ENCODE measurements around the gene LRRIQ3. TPM values are rescaled to one million over a fixed set of nuclear protein-coding genes. Genes with fewer than 3 reads are reported as not detected.
"Not testable (repeated sequence)": the region's sequence is repeated elsewhere in the genome, so short reads cannot be mapped to it uniquely, and the experiment has no call there.

LRRIQ3 gene, protein sequence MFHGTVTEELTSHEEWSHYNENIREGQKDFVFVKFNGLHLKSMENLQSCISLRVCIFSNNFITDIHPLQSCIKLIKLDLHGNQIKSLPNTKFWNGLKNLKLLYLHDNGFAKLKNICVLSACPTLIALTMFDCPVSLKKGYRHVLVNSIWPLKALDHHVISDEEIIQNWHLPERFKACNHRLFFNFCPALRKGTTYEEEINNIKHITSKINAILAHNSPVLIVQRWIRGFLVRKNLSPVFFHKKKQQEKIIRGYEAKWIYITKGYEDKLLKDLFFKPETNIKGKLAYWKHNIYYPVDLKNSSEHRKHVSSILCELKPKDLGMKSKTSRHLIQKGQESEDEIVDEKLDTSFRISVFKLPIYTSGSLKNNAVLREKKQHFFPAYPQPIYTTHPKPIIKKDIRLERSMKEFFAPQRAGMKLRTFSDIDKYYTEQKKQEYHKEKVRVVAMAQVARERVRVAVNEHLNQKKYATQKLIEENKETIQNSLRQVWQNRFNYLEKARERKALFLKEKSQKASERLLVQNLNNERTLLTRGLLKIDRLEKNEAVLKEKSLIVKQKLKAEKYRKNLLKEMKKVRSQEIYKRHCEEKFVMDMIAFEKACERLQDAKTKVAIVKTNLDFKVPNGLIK
- 0.79 TPM for polyA plus RNA-seq (2013, experiment 1 of 2; ENCODE audit: insufficient read length)
- 0.54 TPM for polyA plus RNA-seq (2013, experiment 2 of 2; ENCODE audit: insufficient read length)

DNA sequence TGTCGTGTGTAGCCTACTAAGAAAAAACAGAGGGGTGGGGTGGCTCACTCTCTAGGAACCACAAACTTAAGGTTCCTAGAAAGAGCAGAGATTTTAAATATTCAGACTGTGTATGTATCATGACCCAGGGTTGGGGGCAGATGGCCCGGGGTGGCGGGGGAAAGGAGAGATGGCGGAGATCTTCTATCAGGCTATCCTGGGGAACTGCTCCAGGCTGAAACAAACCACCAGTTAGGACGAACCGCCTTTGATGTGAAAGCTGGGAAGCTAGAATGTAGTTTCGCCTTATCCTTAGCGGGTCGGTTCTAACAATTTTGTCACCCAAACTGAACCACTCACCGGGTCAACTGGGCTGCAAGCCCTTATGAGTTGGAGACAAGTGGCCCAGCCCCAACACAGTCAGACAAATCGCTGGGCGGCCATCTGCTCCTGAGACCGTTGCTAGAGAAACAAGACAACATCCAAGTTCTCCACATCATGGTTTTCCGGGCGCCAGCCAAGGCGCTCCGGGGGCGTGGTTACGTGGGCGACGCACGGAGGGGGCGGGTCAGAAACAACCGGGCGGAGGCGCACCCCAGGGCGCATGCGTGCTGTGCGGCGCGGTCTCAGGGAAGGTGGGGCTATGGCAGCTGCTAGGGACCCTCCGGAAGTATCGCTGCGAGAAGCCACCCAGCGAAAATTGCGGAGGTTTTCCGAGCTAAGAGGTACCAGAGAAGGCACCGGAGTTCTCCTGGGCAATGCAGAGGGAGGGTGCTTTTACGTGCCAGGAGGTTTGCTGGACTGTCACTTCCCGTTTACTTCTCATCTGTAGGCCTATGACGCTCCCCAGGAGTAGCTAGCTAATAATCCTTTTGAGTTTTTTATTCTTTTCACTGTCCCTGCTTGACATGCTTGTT is at the start of gene LRRIQ3, which contains the start of gene FPGT:
Gene LRRIQ3 (minus strand): TSS at position 520 of the 896 bp plus-strand sequence. CDS start 14,492 bp downstream, outside the sequence.
Gene FPGT (plus strand): TSS at position 586 of the 896 bp plus-strand sequence. CDS start 37 bp downstream, at position 623.
- DNase-seq, result peak; percentile 94

DNA sequence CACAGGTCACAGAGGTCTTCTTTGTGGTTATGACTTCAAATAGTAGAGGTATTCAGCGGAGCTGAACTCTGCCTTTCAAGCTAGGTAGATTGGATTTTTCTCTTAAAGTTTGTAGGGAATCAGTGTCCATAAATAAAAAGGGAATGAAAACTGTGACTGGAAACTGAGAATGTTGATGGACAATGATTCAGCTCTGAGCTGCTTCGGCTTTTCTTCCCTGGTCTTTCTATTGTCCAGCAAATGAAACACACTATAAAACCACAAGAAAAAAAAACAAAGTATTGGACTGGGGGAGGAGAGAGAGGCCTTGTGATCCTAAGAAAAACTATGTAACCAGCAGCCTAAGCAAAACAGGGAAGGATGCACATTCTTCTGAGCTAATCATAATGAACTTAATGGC is 48.3 kb upstream of the LRRIQ3 start:
- no peak for DNase-seq

DNA sequence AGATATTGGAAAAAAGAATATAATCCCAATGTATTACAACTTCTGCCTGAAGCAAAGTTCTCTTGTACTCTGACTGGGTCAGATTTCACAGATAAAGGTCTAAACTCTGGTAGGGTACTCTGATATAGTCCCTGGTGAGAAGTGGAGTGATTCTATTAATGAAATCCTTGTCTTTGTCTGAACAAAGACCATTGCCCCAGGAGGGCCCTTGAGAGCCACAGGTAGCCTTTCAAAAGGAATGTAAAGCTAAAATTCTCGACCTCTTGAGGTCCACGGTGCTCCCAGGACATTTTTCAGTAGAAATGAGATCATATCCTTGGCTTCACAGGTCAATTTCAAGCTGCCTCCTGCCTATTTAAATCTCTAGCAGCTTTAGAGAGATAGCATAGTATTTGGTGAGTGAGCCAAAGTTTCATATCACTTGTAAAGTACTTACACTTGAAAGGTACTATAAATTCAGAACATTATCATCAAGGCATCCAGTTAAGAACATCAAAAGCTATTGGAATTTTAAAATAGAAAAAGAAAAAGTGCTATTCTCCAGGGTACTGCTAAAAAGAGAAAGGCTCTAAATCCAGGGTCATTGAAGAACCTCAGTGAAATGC is 47.3 kb upstream of the LRRIQ3 start:
- no peak for DNase-seq

DNA sequence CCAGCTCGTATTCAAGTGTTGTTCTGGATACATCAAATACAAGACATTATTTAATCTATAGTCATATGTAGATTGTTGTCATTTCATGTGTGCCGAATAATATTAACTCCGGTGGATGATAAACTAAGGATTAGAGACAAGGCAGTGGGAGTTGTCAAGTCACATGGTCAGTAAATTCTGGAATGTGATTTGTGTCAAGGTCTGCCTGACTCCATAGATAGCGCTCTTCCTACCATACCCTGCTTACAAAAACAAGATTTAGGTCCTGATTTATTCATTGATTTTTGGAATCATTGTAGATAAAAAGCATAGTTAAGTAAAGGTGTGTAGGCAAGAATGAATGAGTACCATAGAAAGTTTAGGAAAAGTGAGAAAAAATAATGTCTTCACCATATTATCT is 39.8 kb upstream of the LRRIQ3 start:
- no peak for DNase-seq

DNA sequence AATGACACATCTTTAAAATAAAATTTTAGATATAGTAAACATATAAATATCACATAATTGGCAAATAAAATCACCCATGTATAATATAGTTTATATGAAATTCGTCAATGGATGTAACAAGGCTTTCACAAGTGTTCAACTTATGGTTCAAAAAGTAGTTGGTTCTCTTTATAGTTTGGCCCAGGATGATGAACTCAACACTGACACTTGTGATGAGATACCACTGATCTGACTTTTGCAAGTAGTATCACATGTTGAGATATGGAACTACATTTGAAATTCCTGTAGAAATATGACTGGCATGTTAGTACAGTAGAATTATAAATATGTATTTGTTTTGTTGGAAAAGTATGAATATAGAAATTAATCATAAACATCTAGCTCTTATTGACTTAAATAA is 39.1 kb upstream of the LRRIQ3 start:
- DNase-seq, result no peak

DNA sequence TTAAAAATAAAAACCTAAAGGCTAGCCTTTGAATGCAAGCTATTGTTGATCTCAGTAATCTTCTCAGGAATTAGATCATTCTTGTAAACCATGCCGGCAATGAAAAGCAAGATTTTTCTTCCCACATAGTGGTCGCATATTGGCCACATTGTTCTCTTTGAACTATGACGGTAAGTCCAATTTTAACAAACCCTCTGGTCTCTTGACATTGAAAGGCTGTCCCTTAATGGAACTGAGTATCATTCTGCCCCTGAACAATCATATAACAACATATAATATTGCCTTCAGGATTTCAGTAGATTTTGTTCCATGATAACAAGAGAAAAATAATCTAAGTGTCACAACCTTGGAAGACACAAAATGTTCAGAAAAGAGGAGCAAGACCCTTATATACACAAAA is 38.5 kb upstream of the LRRIQ3 start:
- DNase-seq, result no peak

DNA sequence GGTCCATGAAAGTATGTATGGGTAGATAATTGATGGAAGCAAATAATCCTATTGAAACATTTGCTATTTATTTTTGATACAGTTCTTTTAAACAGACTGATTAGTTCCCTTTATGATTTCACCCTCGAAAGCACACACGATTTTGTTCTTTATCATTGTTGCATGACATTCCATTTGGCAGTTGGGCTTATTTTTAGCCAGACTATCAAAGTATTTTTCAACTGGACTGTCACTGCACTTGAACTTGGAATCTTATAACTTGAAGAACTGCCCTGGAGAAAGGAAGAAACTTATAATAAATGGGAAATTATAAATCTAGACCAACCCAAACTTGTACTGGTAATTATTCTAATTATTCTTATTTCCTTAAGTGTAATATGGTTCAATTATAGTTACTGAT is 37.2 kb upstream of the LRRIQ3 start, which contains the start of gene TNNI3K:
Gene TNNI3K (plus strand): TSS at position 235 of the 400 bp plus-strand sequence. CDS start 65 bp downstream, at position 300.
- no peak for DNase-seq

DNA sequence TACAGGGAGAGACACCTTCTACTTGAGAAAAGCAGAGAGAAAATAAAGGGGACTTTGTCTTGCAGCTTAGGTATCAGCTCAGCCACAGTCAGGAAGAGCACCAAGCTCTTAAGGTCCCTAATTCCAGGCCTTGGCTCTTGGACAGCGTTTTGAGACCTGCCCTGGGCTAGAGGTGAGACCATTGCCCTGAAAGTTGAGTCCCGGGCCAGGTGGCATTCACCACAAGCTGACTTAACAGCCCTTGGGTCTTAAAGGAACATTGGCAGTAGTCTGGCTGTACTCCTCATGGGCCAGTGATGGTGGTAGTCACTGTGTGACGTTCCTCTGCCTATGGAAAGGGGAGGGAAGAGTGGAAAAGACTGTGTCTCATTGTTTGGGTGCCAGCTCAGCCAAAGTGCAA is 25.5 kb upstream of the LRRIQ3 start:
- no peak for DNase-seq

DNA sequence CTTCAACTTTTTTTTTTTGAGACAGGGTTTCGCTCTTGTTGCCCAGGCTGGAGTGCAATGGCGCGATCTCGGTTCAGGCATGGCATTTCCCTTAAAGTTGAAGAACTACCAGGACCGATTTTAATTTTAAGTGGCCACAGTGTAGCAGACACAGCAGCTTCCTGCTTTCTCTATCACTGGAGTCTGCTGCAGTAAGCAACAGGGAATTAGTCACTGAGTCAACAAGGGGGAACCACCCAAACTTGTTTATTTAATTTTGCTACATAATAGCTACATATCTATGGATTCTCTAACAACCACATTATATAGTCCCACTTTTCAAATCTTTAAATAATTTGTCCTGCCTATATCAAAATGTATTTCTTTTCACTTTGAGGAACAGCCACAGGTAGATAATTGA is 24.7 kb upstream of the LRRIQ3 start:
- no peak for DNase-seq

DNA sequence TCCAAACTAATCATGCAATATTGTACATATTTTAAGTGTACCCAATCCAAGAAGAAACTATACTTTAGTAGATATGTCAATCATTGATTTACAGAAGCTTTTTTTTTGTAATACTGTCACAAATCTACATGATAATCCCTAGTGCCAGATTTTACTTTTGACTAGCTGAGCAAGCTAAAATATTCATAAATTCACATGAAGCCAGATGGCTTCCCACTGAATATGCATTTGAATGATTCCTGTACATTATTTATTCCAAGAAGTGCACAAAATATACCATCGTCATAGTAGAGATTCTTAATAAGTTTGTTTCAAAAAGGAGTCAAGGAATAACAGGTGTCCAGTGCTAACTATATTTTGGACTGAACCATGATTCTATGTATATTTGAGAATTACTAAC is 17.3 kb upstream of the LRRIQ3 start:
- no peak for DNase-seq

DNA sequence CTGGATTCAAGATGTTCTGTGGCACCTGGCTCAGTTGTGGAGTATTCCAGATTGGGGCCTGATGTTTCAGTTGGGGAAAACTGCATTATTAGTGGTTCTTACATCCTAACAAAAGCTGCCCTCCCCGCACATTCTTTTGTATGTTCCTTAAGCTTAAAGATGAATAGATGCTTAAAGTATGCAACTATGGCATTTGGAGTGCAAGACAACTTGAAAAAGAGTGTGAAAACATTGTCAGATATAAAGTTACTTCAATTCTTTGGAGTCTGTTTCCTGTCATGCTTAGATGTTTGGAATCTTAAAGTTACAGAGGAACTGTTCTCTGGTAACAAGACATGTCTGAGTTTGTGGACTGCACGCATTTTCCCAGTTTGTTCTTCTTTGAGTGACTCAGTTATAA is 7.3 kb upstream of the LRRIQ3 start:
- DNase-seq, result peak; percentile 61

DNA sequence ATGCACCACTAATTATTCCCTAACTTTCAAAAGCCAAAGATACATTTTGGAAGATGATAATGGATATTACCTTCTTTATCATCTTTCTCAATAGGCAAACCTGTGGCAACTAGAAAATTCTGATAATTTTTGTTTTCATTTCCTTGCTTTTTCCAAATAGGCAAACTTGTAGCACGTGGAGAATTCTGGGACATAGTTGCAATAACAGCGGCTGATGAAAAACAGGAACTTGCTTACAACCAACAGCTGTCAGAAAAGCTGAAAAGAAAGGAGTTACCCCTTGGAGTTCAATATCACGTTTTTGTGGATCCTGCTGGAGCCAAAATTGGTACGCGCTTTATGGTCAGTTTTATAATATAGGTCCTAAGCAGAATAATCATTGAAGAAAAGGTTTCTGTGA is 1.5 kb upstream of the LRRIQ3 start:
- DNase-seq, result peak; percentile 4

DNA sequence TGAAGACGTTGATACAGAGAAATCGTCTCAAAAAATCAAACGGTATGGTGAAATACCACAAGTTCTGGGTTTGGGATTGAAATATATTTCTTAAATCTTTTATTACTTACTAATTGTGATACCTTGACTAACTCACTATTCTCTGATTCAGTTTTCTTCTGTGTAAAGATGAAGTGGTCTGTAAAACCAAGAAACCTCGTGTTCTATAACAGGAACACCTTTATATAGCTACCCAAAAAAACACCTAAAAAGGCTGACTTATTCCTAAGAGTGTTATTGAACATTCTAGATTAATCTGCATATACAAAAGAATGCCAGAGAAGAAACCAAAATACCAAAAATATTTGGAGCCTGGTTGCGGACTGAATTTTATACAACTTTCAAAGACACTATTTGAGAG is 721 bp downstream of the LRRIQ3 start:
- no peak for DNase-seq

DNA sequence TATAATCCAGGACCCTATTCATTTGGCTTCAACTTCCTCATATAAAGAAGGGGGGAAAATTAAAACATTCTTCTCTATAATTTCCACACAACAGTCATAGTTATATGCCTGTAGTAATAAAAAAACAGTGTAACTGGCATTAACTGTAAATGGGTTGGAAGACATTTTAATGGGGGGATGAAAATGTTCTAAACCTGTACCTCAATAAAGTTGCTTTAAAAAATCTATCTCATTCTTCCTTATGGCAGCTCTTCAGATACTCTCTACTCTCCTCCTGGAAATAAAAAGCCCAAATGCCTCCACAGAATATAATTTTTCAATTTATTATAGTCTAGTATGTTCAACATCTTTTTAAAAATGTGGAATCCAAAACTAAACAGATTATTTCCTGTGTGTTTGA is 2.6 kb downstream of the LRRIQ3 start:
- DNase-seq, result no peak

DNA sequence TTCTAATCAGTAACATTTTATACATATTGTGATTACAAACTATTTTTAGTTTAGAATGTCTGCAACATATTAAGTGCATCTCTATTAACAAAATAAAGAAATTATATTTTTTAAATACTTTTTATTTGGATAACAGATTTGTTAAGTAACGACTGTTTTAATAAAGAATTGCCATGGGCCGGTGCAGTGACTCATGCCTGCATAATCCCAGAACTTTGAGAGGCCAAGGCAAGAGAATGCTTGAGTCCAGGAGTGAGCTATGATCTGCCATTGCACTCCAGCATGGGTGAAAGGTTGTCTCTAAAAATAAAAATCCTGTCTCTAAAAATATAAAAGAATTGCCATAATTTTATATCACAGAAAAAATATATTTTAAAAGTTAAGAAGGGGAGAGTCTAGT is 4.1 kb downstream of the LRRIQ3 start:
- peak; percentile 15 for DNase-seq

DNA sequence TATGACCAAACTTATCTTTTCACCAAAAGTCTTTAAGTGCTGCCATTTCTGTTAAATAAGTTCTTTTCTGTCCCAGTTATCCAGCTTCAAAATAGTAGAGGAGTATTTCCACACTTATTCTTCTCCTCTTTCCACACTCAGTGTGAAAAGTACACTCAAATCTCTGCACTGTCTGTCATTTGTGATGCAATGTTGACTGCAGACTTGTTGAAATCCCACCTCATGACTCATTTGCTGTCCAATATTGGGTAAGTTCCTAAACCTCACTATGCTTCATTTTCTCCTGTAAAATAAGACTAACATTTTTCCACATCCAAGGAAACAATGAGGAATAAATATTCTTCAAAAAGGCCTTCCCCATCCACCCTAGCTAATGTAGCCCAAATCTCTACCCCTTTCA is 17.5 kb downstream of the LRRIQ3 start:
- DNase-seq, result peak; percentile 6

DNA sequence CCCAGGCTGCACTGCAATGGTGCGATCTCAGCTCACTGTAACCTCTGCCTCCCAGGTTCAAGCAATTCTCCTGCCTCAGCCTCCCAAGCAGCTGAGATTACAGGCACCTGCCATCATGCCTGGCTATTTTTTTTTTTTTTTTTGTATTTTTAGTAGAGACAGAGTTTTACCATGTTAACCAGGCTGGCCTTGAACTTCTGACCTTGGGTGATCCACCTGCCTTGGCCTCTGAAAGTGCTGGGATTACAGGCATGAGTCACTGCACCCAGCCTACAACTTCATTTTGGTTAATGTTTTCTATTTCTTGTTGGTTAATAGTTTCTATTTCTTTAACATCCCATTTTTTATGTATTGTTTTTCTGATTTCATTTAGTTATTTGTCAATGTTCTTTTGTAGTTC is 23.6 kb downstream of the LRRIQ3 start:
- not testable (repeated sequence) for DNase-seq

DNA sequence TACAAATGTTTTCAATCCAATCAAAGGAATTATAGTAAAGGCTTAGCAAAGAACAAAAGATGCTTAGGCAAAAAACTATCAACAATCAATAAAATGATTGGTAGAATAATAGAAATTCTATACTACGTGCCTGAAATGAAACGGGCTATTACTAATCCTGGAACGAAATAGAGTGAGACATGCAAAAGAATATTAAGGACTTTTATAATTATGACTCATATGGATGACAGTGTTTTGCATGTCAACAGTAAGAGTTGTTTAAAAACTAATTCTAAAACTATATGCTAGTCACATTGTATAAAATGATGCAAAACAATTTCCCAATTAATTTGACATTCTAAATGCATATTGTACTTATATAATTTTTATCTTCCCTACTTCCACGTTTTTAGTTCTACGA is 35.6 kb downstream of the LRRIQ3 start:
- no peak for DNase-seq

DNA sequence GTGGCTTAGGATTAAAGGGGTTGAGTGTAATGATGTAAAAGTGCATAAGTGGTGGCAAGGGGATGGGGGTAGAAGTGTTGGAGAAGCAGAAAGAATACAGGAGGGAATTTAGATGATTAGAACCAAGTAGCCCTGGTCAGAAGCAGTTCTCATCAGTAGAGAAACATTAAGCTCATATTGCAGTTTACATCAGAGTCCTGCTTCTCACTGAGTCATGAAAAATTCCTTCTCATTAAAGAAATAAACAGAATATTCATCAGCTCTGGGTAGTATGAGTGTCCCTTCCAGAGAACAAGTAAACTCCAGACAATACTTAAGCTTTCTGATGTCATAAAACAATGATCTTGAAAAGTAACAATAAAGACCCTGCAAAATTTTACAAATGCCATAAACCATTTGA is 36.5 kb downstream of the LRRIQ3 start:
- no peak for DNase-seq

DNA sequence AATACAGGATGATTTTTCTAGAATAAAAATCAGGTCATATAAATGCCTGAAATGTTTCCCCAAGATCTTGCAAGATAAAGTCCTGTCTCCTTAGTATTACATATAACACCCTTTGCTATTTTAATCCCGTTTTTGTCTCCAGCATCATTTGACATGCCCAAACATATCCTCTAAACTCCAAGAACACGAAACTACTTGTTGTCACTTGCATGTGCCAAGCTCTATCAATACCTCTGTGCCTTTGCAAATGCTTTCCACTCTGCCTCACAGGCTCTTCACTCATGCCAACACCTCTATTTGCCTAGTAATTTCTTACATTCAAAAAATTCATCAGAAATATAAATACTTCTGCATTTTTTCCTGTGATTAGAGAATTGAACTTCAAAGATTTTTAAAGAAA is 37.9 kb downstream of the LRRIQ3 start:
- no peak for DNase-seq

DNA sequence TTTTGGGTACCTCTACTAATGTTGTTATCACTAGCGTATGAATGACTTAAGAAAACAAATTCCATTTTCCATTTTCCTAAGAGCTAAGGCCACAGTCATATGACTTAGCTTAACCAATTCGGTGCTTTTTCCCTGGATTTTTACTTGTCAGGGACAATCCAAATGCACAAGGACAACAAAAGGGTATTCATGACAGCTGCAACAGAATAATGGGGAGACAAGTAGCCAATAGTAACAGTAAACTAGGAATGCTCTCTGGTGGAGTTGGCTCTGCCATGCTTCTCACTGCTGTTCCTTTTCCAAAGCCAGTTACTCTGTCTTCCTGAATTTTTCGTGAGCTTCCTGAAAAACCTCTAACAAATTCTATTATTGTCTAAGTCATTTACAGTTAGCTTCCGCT is 52.9 kb downstream of the LRRIQ3 start:
- DNase-seq, result no peak

DNA sequence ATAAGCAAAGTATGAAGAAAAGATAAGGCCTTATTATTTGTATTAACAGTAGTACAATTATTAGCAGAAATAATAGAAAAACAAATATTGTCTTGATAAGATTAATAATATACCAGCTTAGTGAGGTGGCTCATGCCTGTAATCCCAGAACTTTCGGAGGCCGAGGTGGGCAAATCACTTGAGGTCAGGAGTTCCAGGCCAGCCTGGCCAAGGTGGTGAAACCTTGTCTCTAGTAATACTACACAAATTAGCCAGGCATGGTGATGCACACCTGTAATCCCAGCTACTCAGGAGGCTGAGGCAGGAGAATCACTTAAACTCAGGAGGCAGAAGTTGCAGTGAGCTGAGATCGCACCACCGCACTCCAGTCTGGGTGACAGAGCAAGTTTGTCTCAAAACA is 80.6 kb downstream of the LRRIQ3 start:
- not testable (repeated sequence) for DNase-seq
